WTC11 (cell line): ENCODE results near the gene SLC13A4. TPM values are rescaled to one million over a fixed set of nuclear protein-coding genes. Genes with fewer than 3 reads are reported as not detected.

ENCODE experiments used
- ATAC-seq: fragments of 200-7000 bp; cut with Tn5 transposase; 2 replicates; pipeline ENCODE4 v1.10.0; 2021; ENCODE audit warnings: mild to moderate bottlenecking, moderate library complexity
- CTCF ChIA-PET: fragments of 300-600 bp; sonication (Branson Sonifier 250); formaldehyde crosslinking; loops from one replicate; lab custom pipeline; 2021; ENCODE audit warnings: antibody characterized with exemption; lab: Charles Lee
- POLR2A ChIA-PET: fragments of 350-600 bp; sonication (Branson Sonifier 250); formaldehyde crosslinking; loops from one replicate; lab custom pipeline; 2021; ENCODE audit warnings: antibody characterized with exemption; lab: Charles Lee
- DNase-seq: peaks from one replicate; pipeline ENCODE4 v3.0.0; 2021; ENCODE audit warnings: low spot score
- H3K27ac Mint-ChIP-seq: 2 replicates; pipeline ENCODE4 v1.8.0; 2021; ENCODE audit warnings: mixed read lengths
- H3K27me3 Mint-ChIP-seq: 2 replicates; pipeline ENCODE4 v1.8.0; 2021; ENCODE audit warnings: low read depth, mild to moderate bottlenecking, moderate library complexity, mixed read lengths
- H3K36me3 Mint-ChIP-seq: 2 replicates; pipeline ENCODE4 v1.8.0; 2021; ENCODE audit warnings: mixed read lengths
- H3K4me1 Mint-ChIP-seq: 2 replicates; pipeline ENCODE4 v1.8.0; 2022; ENCODE audit warnings: mixed read lengths
- H3K4me3 Mint-ChIP-seq: 2 replicates; pipeline ENCODE4 v1.8.0; 2021; ENCODE audit warnings: mild to moderate bottlenecking, moderate library complexity, mixed read lengths
- H3K9me3 Mint-ChIP-seq: 2 replicates; pipeline ENCODE4 v1.8.0; 2021; ENCODE audit warnings: mixed read lengths
- AR ChIP-seq: fragments of 250-450 bp; sonication (Bioruptor Pico); IDR thresholded peaks from 2 replicates; pipeline ENCODE4 v1.9.0; 2021; ENCODE audit warnings: mild to moderate bottlenecking
- ATF2 ChIP-seq: sonication (generic); formaldehyde crosslinking; IDR thresholded peaks from 2 replicates; pipeline ENCODE4 v1.8.1; 2022; ENCODE audit warnings: low read depth, missing genetic modification reagents, borderline replicate concordance
- CREB1 ChIP-seq: sonication (generic); formaldehyde crosslinking; IDR thresholded peaks from 2 replicates; pipeline ENCODE4 v1.8.0; 2023; ENCODE audit warnings: mild to moderate bottlenecking, missing genetic modification reagents
- E2F5 ChIP-seq: sonication (generic); formaldehyde crosslinking; IDR thresholded peaks from 2 replicates; pipeline ENCODE4 v1.8.1; 2022; ENCODE audit warnings: mild to moderate bottlenecking, moderate library complexity, missing genetic modification reagents
- ELF4 ChIP-seq: sonication (generic); formaldehyde crosslinking; IDR thresholded peaks from 2 replicates; pipeline ENCODE4 v1.8.1; 2022; ENCODE audit warnings: low read depth, mild to moderate bottlenecking, moderate library complexity, missing genetic modification reagents
- ERG ChIP-seq: fragments of 250-450 bp; sonication (Bioruptor Pico); IDR thresholded peaks from 2 replicates; pipeline ENCODE4 v1.8.0; 2021; ENCODE audit warnings: mild to moderate bottlenecking
- ESRRA ChIP-seq: sonication (generic); formaldehyde crosslinking; IDR thresholded peaks from 2 replicates; pipeline ENCODE4 v1.8.1; 2022; ENCODE audit warnings: mild to moderate bottlenecking, missing genetic modification reagents, borderline replicate concordance
- ETV6 ChIP-seq: sonication (generic); formaldehyde crosslinking; IDR thresholded peaks from 2 replicates; pipeline ENCODE4 v1.8.1; 2022; ENCODE audit warnings: mild to moderate bottlenecking, missing genetic modification reagents
- FOXP1 ChIP-seq: sonication (generic); formaldehyde crosslinking; IDR thresholded peaks from 2 replicates; pipeline ENCODE4 v1.8.0; 2022; ENCODE audit warnings: missing genetic modification reagents, mild to moderate bottlenecking, moderate library complexity, borderline replicate concordance
- FOXP4 ChIP-seq: sonication (generic); formaldehyde crosslinking; IDR thresholded peaks from 2 replicates; pipeline ENCODE4 v1.8.0; 2022; ENCODE audit warnings: mild to moderate bottlenecking, missing genetic modification reagents
- IRF1 ChIP-seq: sonication (generic); formaldehyde crosslinking; IDR thresholded peaks from 2 replicates; pipeline ENCODE4 v1.8.0; 2023; ENCODE audit warnings: missing genetic modification reagents
- NFYB ChIP-seq: sonication (generic); formaldehyde crosslinking; conservative IDR thresholded peaks from 2 replicates; pipeline ENCODE4 v1.8.0; 2022; ENCODE audit warnings: low read depth, missing genetic modification reagents
- NR2C2 ChIP-seq: sonication (generic); formaldehyde crosslinking; IDR thresholded peaks from 2 replicates; pipeline ENCODE4 v1.8.0; 2022; ENCODE audit warnings: mild to moderate bottlenecking, missing genetic modification reagents
- PRDM15 ChIP-seq: sonication (generic); formaldehyde crosslinking; IDR thresholded peaks from 2 replicates; pipeline ENCODE4 v1.8.0; 2022; ENCODE audit warnings: missing genetic modification reagents
- SOX15 ChIP-seq: fragments of 250-450 bp; sonication (Bioruptor Pico); IDR thresholded peaks from 2 replicates; pipeline ENCODE4 v1.9.0; 2021; ENCODE audit warnings: mild to moderate bottlenecking
- TEAD4 ChIP-seq: sonication (generic); formaldehyde crosslinking; IDR thresholded peaks from 2 replicates; pipeline ENCODE4 v1.8.0; 2022; ENCODE audit warnings: mild to moderate bottlenecking, missing genetic modification reagents
- ZMAT4 ChIP-seq: fragments of 250-450 bp; sonication (Bioruptor Pico); IDR thresholded peaks from 2 replicates; pipeline ENCODE4 v1.9.0; 2021; ENCODE audit warnings: mild to moderate bottlenecking
- ZNF121 ChIP-seq: sonication (generic); formaldehyde crosslinking; IDR thresholded peaks from 2 replicates; pipeline ENCODE4 v1.8.0; 2023; ENCODE audit warnings: missing genetic modification reagents
- ZNF416 ChIP-seq: fragments of 250-450 bp; sonication (Bioruptor Pico); IDR thresholded peaks from 2 replicates; pipeline ENCODE4 v1.9.0; 2021; ENCODE audit warnings: mild to moderate bottlenecking, inconsistent platforms
- ZSCAN18 ChIP-seq: fragments of 250-450 bp; sonication (Bioruptor Pico); IDR thresholded peaks from 2 replicates; pipeline ENCODE4 v2.1.2; 2022; ENCODE audit warnings: mild to moderate bottlenecking, moderate library complexity
- total RNA-seq: library from RNA; stranded (reverse); gene quantifications from 3 replicates; pipeline ENCODE4 v1.2.3, GENCODE V29; 2021

The SLC13A4 gene
- total RNA-seq, 1 experiment from 2014 or later = 1.6 TPM

GRCh38 chr7:135684699-135685098, 43.3 kb downstream of the SLC13A4 start:
- DNase-seq (no peak), ATAC-seq (no peak)
- no peak overlapping the region for H3K27ac Mint-ChIP-seq
- H3K36me3 Mint-ChIP-seq = peaks cover 4% of the 10 kb centered on the region
- ChIA-PET POLR2A (no interaction called here), CTCF (interaction anchor here (2.8 kb wide), 1 partner anchor 12 kb away, joined by 8 read pairs; no protein-coding TSS in a partner anchor)
- no peaks in the 10 kb centered on the region for H3K9me3 Mint-ChIP-seq
- H3K4me3 Mint-ChIP-seq = no peak overlapping the region
- H3K27me3 Mint-ChIP-seq = no peaks in the 10 kb centered on the region
- TF ChIP-seq ETV6 (CRISPR knock-in tag) (no peak), NR2C2 (CRISPR knock-in tag) (no peak), ZMAT4 (CRISPR knock-in tag) (no peak), NFYB (CRISPR knock-in tag) (no peak), ATF2 (CRISPR knock-in tag) (no peak), ESRRA (no peak), SOX15 (CRISPR knock-in tag) (no peak), CREB1 (CRISPR knock-in tag) (no peak), FOXP1 (CRISPR knock-in tag) (no peak), TEAD4 (CRISPR knock-in tag) (no peak), ZNF121 (CRISPR knock-in tag) (no peak), ELF4 (no peak), IRF1 (CRISPR knock-in tag) (no peak)
- TF ChIP-seq, all 79 proteins: peak for 0
- H3K4me1 Mint-ChIP-seq = peaks cover 13% of the 10 kb centered on the region

GRCh38 chr7:135684136-135684535, 43.9 kb downstream of the SLC13A4 start:
- ChIA-PET CTCF (interaction anchor here (1.0 to 2.8 kb wide), 3 partner anchors 11 to 410 kb away, joined by 3 to 13 read pairs (median 7); no protein-coding TSS in a partner anchor), POLR2A (no interaction called here)
- H3K4me1 Mint-ChIP-seq = peaks cover 13% of the 10 kb centered on the region
- H3K4me3 Mint-ChIP-seq = no peak overlapping the region
- H3K9me3 Mint-ChIP-seq = no peaks in the 10 kb centered on the region
- DNase-seq (no peak), ATAC-seq (peak; percentile 41)
- H3K27ac Mint-ChIP-seq = no peak overlapping the region
- peaks cover 2% of the 10 kb centered on the region for H3K36me3 Mint-ChIP-seq
- H3K27me3 Mint-ChIP-seq = no peaks in the 10 kb centered on the region
- TF ChIP-seq PRDM15 (CRISPR knock-in tag) (no peak), FOXP4 (CRISPR knock-in tag) (no peak), E2F5 (CRISPR knock-in tag) (no peak), AR (CRISPR knock-in tag) (no peak), ETV6 (CRISPR knock-in tag) (no peak), ZNF121 (CRISPR knock-in tag) (no peak), ZSCAN18 (CRISPR knock-in tag) (no peak), ZNF416 (CRISPR knock-in tag) (no peak), ERG (CRISPR knock-in tag) (no peak)
